Prostate gland (tissue), 1 donor: Measurements from ENCODE around the gene KANSL1.

ENCODE experiments used
- POLR2A ChIP-seq: fragments of 450-650 bp; IDR thresholded peaks from one replicate; pipeline ENCODE4 v1.6.1; 2016; ENCODE audit warnings: antibody characterized with exemption, mild to moderate bottlenecking
- POLR2AphosphoS5 ChIP-seq: sonication (generic); formaldehyde crosslinking; IDR thresholded peaks from one replicate; pipeline ENCODE4 v1.6.1; 2017; ENCODE audit warnings: antibody characterized with exemption

DNA sequence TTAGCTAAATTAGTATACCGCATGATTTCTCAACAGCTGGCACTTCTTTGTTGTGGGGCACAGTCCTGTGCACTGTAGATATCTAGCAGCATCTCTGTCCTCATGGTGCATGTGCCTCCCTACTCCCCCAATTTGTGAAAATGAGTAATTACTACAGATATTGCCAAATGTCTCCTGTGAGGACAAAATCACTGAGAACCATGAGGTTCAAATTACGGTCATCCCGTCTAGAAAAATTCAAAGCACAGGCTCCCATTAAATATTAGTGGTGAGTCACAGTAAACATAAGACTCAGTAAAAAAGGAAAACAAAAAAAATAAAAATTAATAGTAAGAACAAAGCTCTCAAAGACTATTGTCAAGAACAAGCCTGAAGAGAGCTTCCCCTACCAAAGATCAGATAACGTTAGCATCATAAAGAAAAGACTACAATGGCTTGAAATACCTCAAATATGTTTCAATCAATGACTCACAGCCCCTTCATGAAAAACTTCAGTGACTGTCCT lies 136.4 kb downstream of the KANSL1 start:
- TF ChIP-seq POLR2AphosphoS5 = peak; percentile 17
- TF ChIP-seq POLR2A = no peak
